Neural cell (in vitro differentiated cells): ENCODE results near the gene PDE1A. TPM values are rescaled to one million over a fixed set of nuclear protein-coding genes. Genes with fewer than 3 reads are reported as not detected.

Source experiments
- H2AFZ ChIP-seq: fragments of 200-600, 300-800 bp; sonication (generic), shearing (Covaris generic); 2 replicates; pipeline ENCODE4 v1.6.0; 2014; ENCODE audit warnings: low read depth, mild to moderate bottlenecking, antibody characterized with exemption, low read length, moderate library complexity
- H3F3A ChIP-seq: fragments of 200-600 bp; shearing (Covaris generic); 2 replicates; pipeline ENCODE4 v1.6.1; 2016; ENCODE audit warnings: mild to moderate bottlenecking, moderate library complexity, mixed read lengths, antibody characterized with exemption, low read length; ENCODE audit not compliant: insufficient read depth, poor library complexity, severe bottlenecking
- H3K27ac ChIP-seq: fragments of 200-600, 300-800 bp; sonication (generic), shearing (Covaris generic); 2 replicates; pipeline ENCODE4 v1.5.1; 2014; ENCODE audit warnings: mild to moderate bottlenecking, low read length, moderate library complexity
- H3K27me3 ChIP-seq: fragments of 300-800, 200-600 bp; sonication (generic), shearing (Covaris generic); 2 replicates; pipeline ENCODE4 v1.6.0; 2014; ENCODE audit warnings: mild to moderate bottlenecking, low read depth, low read length, moderate library complexity; ENCODE audit not compliant: insufficient read depth
- H3K36me3 ChIP-seq: fragments of 300-800, 200-600 bp; sonication (generic), shearing (Covaris generic); 2 replicates; pipeline ENCODE4 v1.5.1; 2014; ENCODE audit warnings: mild to moderate bottlenecking, antibody characterized with exemption, low read length, moderate library complexity; ENCODE audit not compliant: insufficient read depth
- H3K4me2 ChIP-seq: fragments of 300-800, 200-600 bp; sonication (generic), shearing (Covaris generic); 2 replicates; pipeline ENCODE4 v1.6.0; 2014; ENCODE audit warnings: mild to moderate bottlenecking, low read length
- H3K4me3 ChIP-seq: fragments of 300-800, 200-600 bp; sonication (generic), shearing (Covaris generic); 2 replicates; pipeline ENCODE4 v1.5.1; 2014; ENCODE audit warnings: mild to moderate bottlenecking, low read length, moderate library complexity
- H3K79me2 ChIP-seq: fragments of 200-600 bp; shearing (Covaris generic); replicated peaks from 2 replicates; pipeline ENCODE4 v1.6.0; 2014; ENCODE audit warnings: mild to moderate bottlenecking, low read length, moderate library complexity; ENCODE audit not compliant: insufficient read depth
- H3K9ac ChIP-seq: fragments of 300-800, 200-600 bp; sonication (generic), shearing (Covaris generic); 2 replicates; pipeline ENCODE4 v1.6.1; 2016; ENCODE audit warnings: mild to moderate bottlenecking, low read length, mixed read lengths
- H3K9me2 ChIP-seq: fragments of 200-600 bp; shearing (Covaris generic); 2 replicates; pipeline ENCODE4 v1.6.1; 2016; ENCODE audit warnings: mild to moderate bottlenecking, low read length, mixed read lengths; ENCODE audit not compliant: insufficient read depth
- H3K9me3 ChIP-seq: fragments of 200-600, 300-800 bp; sonication (generic), shearing (Covaris generic); 2 replicates; pipeline ENCODE4 v1.6.1; 2016; ENCODE audit warnings: mild to moderate bottlenecking, mixed run types, low read length, moderate library complexity, mixed read lengths
- H4K20me1 ChIP-seq: fragments of 200-600 bp; shearing (Covaris generic); 2 replicates; pipeline ENCODE4 v1.6.1; 2016; ENCODE audit warnings: mild to moderate bottlenecking, mixed run types; ENCODE audit not compliant: insufficient read depth
- EP300 ChIP-seq: fragments of 450-650 bp; conservative IDR thresholded peaks from 2 replicates; pipeline ENCODE4 v1.6.1; 2014; ENCODE audit warnings: antibody characterized with exemption, mild to moderate bottlenecking, moderate library complexity; ENCODE audit not compliant: poor library complexity, severe bottlenecking
- EZH2 ChIP-seq: fragments of 200-600, 300-800 bp; shearing (Covaris generic), sonication (generic); IDR thresholded peaks from 2 replicates; pipeline ENCODE4 v1.6.1; 2014; ENCODE audit warnings: antibody characterized with exemption, low read length, borderline replicate concordance, mild to moderate bottlenecking; ENCODE audit not compliant: insufficient read depth, poor library complexity, severe bottlenecking
- MXI1 ChIP-seq: fragments of 450-650 bp; conservative IDR thresholded peaks from 2 replicates; pipeline ENCODE4 v1.6.1; 2014; ENCODE audit warnings: antibody characterized with exemption, mild to moderate bottlenecking; ENCODE audit not compliant: poor library complexity, severe bottlenecking
- POLR2AphosphoS5 ChIP-seq: IDR thresholded peaks from 2 replicates; pipeline ENCODE4 v1.6.1; 2012
- RAD21 ChIP-seq: fragments of 450-650 bp; conservative IDR thresholded peaks from 2 replicates; pipeline ENCODE4 v1.6.1; 2014; ENCODE audit warnings: antibody characterized with exemption, mild to moderate bottlenecking, moderate library complexity
- REST ChIP-seq: IDR thresholded peaks from 2 replicates; pipeline ENCODE4 v1.6.1; 2012; ENCODE audit warnings: borderline replicate concordance
- SMC3 ChIP-seq: fragments of 450-650 bp; conservative IDR thresholded peaks from 2 replicates; pipeline ENCODE4 v1.6.1; 2014; ENCODE audit warnings: antibody characterized with exemption, mild to moderate bottlenecking, moderate library complexity; ENCODE audit not compliant: poor library complexity
- TAF1 ChIP-seq: IDR thresholded peaks from 2 replicates; pipeline ENCODE4 v1.6.1; 2012; ENCODE audit warnings: low read depth
- polyA plus RNA-seq: library from polyadenylated mRNA; depleted of rRNA; stranded (reverse); fragments of >200 nt; gene quantifications from 2 replicates; pipeline ENCODE4 v1.2.3, GENCODE V29; 2014
- TF ChIP-seq, protein P1 (sequence below): fragments of 450-650 bp; IDR thresholded peaks from 2 replicates; pipeline ENCODE4 v1.5.1; 2014; ENCODE audit warnings: antibody characterized with exemption, mild to moderate bottlenecking, moderate library complexity; ENCODE audit not compliant: poor library complexity, severe bottlenecking

Gene PDE1A
- polyA plus RNA-seq, 1 donor from 2014 or later, result 1.6 TPM

DNA sequence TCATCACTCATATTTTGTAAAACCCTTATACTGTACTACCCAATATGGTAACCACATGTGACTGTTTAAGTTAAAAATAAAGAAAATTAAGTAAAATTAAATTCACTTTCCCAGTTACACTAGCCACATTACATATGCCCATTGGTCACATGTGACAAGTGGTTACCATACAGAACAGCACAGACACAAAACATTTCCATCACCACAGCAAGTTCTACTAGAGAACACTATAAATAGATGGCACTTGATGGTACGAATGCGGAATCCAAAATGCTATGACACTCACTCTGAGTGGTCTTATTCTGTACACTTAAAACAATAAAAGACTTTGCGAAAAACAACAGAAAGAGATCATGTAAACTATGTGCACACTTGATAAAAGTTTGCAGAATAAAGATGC is 202.2 kb downstream of the PDE1A start:
- TF ChIP-seq SMC3 (no peak), MXI1 (no peak), POLR2AphosphoS5 (no peak), EP300 (no peak), EZH2 (no peak), TAF1 (no peak), REST (no peak), RAD21 (no peak)
- TF ChIP-seq, protein P1, sequence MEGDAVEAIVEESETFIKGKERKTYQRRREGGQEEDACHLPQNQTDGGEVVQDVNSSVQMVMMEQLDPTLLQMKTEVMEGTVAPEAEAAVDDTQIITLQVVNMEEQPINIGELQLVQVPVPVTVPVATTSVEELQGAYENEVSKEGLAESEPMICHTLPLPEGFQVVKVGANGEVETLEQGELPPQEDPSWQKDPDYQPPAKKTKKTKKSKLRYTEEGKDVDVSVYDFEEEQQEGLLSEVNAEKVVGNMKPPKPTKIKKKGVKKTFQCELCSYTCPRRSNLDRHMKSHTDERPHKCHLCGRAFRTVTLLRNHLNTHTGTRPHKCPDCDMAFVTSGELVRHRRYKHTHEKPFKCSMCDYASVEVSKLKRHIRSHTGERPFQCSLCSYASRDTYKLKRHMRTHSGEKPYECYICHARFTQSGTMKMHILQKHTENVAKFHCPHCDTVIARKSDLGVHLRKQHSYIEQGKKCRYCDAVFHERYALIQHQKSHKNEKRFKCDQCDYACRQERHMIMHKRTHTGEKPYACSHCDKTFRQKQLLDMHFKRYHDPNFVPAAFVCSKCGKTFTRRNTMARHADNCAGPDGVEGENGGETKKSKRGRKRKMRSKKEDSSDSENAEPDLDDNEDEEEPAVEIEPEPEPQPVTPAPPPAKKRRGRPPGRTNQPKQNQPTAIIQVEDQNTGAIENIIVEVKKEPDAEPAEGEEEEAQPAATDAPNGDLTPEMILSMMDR, result no peak
- no peaks in the 10 kb centered on the region for H3K9me2 ChIP-seq
- no peaks in the 10 kb centered on the region for H4K20me1 ChIP-seq
- H3F3A ChIP-seq, result peaks cover 3% of the 10 kb centered on the region
- no peaks in the 10 kb centered on the region for H3K36me3 ChIP-seq
- H3K27me3 ChIP-seq, result no peaks in the 10 kb centered on the region
- H3K4me3 ChIP-seq, result no peak overlapping the region
- H3K4me2 ChIP-seq, result no peak overlapping the region
- H3K9ac ChIP-seq, result no peak overlapping the region
- no peak overlapping the region for H3K27ac ChIP-seq
- H2AFZ ChIP-seq, result no peak overlapping the region
- H3K79me2 ChIP-seq, result no peaks in the 10 kb centered on the region
- H3K9me3 ChIP-seq, result no peaks in the 10 kb centered on the region

DNA sequence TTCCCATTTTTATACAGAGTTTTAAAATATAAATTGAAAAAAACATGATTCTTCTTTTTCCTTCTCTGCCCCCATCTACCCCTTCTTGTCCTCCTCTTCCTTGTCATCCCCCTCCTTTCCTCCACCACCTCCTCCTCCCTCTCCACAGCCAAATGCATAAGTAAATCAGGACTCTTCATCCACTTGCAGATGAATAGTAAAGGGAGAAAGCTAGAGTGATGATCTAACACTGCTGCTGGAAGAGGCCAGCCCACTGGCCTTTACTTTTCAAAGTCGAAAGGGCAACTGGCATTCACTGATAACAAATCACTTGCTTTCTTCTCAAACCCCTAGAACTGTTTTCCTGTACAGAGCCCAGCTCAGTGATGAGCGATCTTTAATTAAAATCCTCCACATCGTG is 205.8 kb downstream of the PDE1A start:
- no peaks in the 10 kb centered on the region for H3K27me3 ChIP-seq
- peak overlapping the region; percentile 56 for H2AFZ ChIP-seq
- no peak overlapping the region for H3K4me3 ChIP-seq
- H3K9ac ChIP-seq, result peak overlapping the region; percentile 29
- H3K9me2 ChIP-seq, result no peaks in the 10 kb centered on the region
- H4K20me1 ChIP-seq, result no peaks in the 10 kb centered on the region
- no peak for TF ChIP-seq REST
- TF ChIP-seq TAF1, result no peak
- TF ChIP-seq, protein P1, result no peak
- no peak for TF ChIP-seq EP300
- no peak for TF ChIP-seq RAD21
- no peak for TF ChIP-seq POLR2AphosphoS5
- H3K9me3 ChIP-seq, result no peaks in the 10 kb centered on the region
- no peaks in the 10 kb centered on the region for H3K36me3 ChIP-seq
- H3F3A ChIP-seq, result peaks cover 8% of the 10 kb centered on the region
- H3K4me2 ChIP-seq, result no peak overlapping the region
- peak overlapping the region; percentile 87 for H3K27ac ChIP-seq
- no peaks in the 10 kb centered on the region for H3K79me2 ChIP-seq
